DND-41 (cell line): Measurements from ENCODE around the gene ADCK2.
A peak's percentile ranks its signal among the peaks of the same experiment; 100 is the strongest.

Source experiments
- ATAC-seq: fragments of 200-7000 bp; cut with Tn5 transposase; 3 replicates; pipeline ENCODE4 v1.9.1; 2021; ENCODE audit warnings: low read depth; ENCODE audit not compliant: insufficient read depth
- DNase-seq: peaks from one replicate; pipeline ENCODE4 v3.0.0-alpha.2; 2020
- H2AFZ ChIP-seq: 2 replicates; pipeline ENCODE4 v1.6.0; 2012; ENCODE audit warnings: low read depth, low read length
- H3K27ac ChIP-seq: 2 replicates; pipeline ENCODE4 v1.5.1; 2012; ENCODE audit warnings: low read length, inconsistent platforms
- H3K27me3 ChIP-seq: fragments of 200-600 bp; sonication (generic); 2 replicates; pipeline ENCODE4 v1.6.0; 2012; ENCODE audit warnings: low read length, mild to moderate bottlenecking, inconsistent platforms; ENCODE audit not compliant: insufficient read depth, poor library complexity
- H3K36me3 ChIP-seq: 2 replicates; pipeline ENCODE4 v1.5.1; 2012; ENCODE audit warnings: low read length, inconsistent platforms; ENCODE audit not compliant: insufficient read depth
- H3K4me1 ChIP-seq: 2 replicates; pipeline ENCODE4 v1.5.1; 2012; ENCODE audit warnings: mild to moderate bottlenecking, low read length; ENCODE audit not compliant: insufficient read depth
- H3K4me2 ChIP-seq: 2 replicates; pipeline ENCODE4 v1.6.0; 2012; ENCODE audit warnings: mild to moderate bottlenecking, moderate library complexity, low read length, inconsistent platforms; ENCODE audit not compliant: insufficient read depth
- H3K4me3 ChIP-seq, 2 experiments: fragments of 200-600 bp in 1 of 2; shearing (Covaris generic) in 1 of 2; 2 replicates each; pipeline ENCODE4 v1.5.1; 2012 to 2016; ENCODE audit warnings: inconsistent platforms in 2 of 2, low read length in 2 of 2, mild to moderate bottlenecking in 2 of 2, low read depth in 1 of 2, moderate library complexity in 1 of 2
- H3K79me2 ChIP-seq: 2 replicates; pipeline ENCODE4 v1.6.0; 2012; ENCODE audit warnings: low read length, inconsistent platforms; ENCODE audit not compliant: insufficient read depth
- H3K9ac ChIP-seq: 2 replicates; pipeline ENCODE4 v1.6.0; 2012; ENCODE audit warnings: low read depth, mild to moderate bottlenecking, inconsistent platforms, low read length, moderate library complexity
- H3K9me3 ChIP-seq: 2 replicates; pipeline ENCODE4 v1.5.1; 2012; ENCODE audit warnings: low read length, moderate library complexity, mild to moderate bottlenecking, inconsistent platforms; ENCODE audit not compliant: insufficient read depth, severe bottlenecking
- H4K20me1 ChIP-seq: 2 replicates; pipeline ENCODE4 v1.6.0; 2012; ENCODE audit warnings: low read length; ENCODE audit not compliant: insufficient read depth
- CTCF ChIP-seq: IDR thresholded peaks from 2 replicates; pipeline ENCODE4 v1.5.1; 2012; ENCODE audit warnings: borderline replicate concordance, low read length, moderate library complexity, mild to moderate bottlenecking; ENCODE audit not compliant: poor library complexity, severe bottlenecking; ENCODE audit errors: extremely low read depth
- EZH2 ChIP-seq: IDR thresholded peaks from 3 replicates; pipeline ENCODE4 v1.6.1; 2012; ENCODE audit warnings: borderline replicate concordance, low read depth, mild to moderate bottlenecking, moderate library complexity, low read length, inconsistent platforms; ENCODE audit not compliant: severe bottlenecking

Gene ADCK2

DNA sequence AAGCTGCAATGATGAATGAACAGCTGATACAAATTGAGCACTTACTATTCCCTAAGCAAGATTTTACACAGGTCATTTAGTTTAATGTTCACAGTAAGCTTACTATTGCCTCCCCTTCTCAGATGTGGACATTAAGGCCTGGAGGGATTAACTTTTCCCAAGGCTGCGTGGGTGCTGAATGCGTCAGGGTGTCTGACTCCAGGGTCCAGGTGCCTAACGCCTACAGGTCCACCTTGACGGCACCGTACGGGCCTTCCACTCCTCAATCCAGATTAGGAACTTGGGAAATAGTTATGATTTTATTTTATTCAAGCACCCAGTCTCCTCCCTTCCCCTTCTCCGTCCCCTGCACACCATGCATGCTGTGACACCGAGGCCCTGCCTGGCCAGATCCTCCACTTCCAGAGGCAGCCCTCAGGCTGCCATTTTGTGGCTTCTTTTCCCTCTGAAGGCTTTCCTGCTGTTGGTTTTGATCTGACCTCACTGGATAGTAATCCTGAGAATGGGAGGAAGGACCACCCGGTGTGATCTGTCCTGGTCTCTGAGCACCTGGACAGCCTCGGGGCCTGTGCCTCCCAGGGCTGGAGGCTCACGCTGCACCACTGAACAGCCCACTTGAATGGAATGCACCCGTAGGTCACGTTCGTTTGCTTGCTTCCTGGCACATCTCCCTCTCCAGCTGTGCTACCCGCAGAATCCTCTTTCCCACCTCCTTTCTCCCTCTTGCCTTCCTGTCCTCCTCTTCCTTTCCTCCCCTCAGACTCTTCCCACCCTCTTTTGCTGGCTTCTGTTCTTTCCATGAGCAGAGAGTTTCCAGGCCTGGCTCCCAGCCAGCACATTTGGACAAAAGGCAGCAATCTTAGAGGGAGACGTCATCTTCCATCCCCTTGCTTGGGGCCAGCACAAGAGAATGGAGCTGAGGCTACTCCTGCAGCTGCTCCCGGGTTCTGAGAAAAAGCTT is 46.6 kb upstream of the ADCK2 start:
- H2AFZ ChIP-seq = no peak overlapping the region
- DNase-seq = no peak
- no peak overlapping the region for H3K9ac ChIP-seq

DNA sequence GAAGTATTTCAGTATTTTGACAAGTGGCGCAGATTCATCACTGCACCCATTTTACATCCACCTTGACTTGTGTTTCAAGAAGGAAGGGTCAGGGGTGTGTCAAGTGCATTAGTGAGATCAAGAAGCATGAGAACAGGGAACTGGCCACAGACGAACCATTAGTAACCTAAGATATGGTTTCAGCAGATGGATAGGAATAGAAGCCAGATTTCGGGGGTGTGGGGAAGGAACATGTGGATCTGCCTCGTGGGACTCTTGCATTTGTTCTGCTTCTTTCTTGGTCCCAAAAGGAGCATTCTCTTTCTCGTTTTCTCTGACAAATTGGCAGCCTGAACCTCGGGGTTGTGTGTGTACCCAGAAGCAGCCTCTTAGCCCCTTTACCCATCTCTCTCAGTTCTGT is 41.7 kb upstream of the ADCK2 start:
- no peaks in the 10 kb centered on the region for H3K4me1 ChIP-seq
- ATAC-seq (no peak), DNase-seq (no peak)
- no peak overlapping the region for H3K9ac ChIP-seq
- H3K27me3 ChIP-seq = peaks cover 13% of the 10 kb centered on the region
- H4K20me1 ChIP-seq = no peaks in the 10 kb centered on the region
- no peaks in the 10 kb centered on the region for H3K9me3 ChIP-seq
- no peak for TF ChIP-seq CTCF
- no peak for TF ChIP-seq EZH2
- no peaks in the 10 kb centered on the region for H3K36me3 ChIP-seq
- H2AFZ ChIP-seq = peak overlapping the region; percentile 28; the same call in 1 of the 2 replicates
- no peak overlapping the region for H3K27ac ChIP-seq
- H3K4me3 ChIP-seq = no peak overlapping the region
- no peaks in the 10 kb centered on the region for H3K79me2 ChIP-seq
- no peak overlapping the region for H3K4me2 ChIP-seq

More for the DNA sequence above, 46.6 kb upstream of the ADCK2 start:
- Histone ChIP-seq H3K27me3 (peaks cover 6% of the 10 kb centered on the region), H4K20me1 (no peaks in the 10 kb centered on the region), H3K4me3 (no peak overlapping the region), H3K4me1 (no peaks in the 10 kb centered on the region), H3K4me2 (no peak overlapping the region), H3K36me3 (no peaks in the 10 kb centered on the region), H3K79me2 (no peaks in the 10 kb centered on the region), H3K9me3 (no peaks in the 10 kb centered on the region), H3K27ac (no peak overlapping the region)
- ATAC-seq = no peak
- TF ChIP-seq CTCF (no peak), EZH2 (no peak)

GRCh38 chr7:140631602-140632001 is 41.1 kb upstream of the ADCK2 start:
- Histone ChIP-seq H3K9me3 (no peaks in the 10 kb centered on the region), H3K36me3 (no peaks in the 10 kb centered on the region), H3K4me3 (no peak overlapping the region), H3K27me3 (peaks cover 8% of the 10 kb centered on the region), H3K79me2 (no peaks in the 10 kb centered on the region), H2AFZ (no peak overlapping the region), H3K27ac (no peak overlapping the region), H3K4me1 (no peaks in the 10 kb centered on the region), H3K4me2 (no peak overlapping the region), H3K9ac (no peak overlapping the region), H4K20me1 (no peaks in the 10 kb centered on the region)
- no peak for ATAC-seq
- TF ChIP-seq CTCF = no peak
- no peak for TF ChIP-seq EZH2
- DNase-seq = no peak
